Right lobe of liver (tissue), 4 donors: ENCODE data around the gene MKKS.

ENCODE experiments used
- CTCF ChIP-seq, 4 donors: fragments of 200-600 bp in 3 of 4; fragments of 450-650 bp in 1 of 4; IDR thresholded peaks; one replicate each; pipeline versions ENCODE4 v1.5.1 to v1.8.0; 2016 to 2022; ENCODE audit warnings: antibody characterized with exemption in 4 of 4, mild to moderate bottlenecking in 2 of 4
- POLR2A ChIP-seq: fragments of 450-650 bp; IDR thresholded peaks from one replicate; pipeline ENCODE4 v1.6.1; 2017; ENCODE audit warnings: antibody characterized with exemption, mild to moderate bottlenecking
- donor health status: DM: no; HTN: no; CAD: no.
- donor health status: DM: no; HTN: no; CAD: no.
- donor health status: DM: no; HTN: yes; CAD: no.

- no peak for TF ChIP-seq CTCF (IDR thresholded peaks at IDR 0.05)
- TF ChIP-seq POLR2A: no peak
Observed at GRCh38 chr20:10385850-10386544, 48.0 kb downstream of the MKKS start.
